SK-N-SH (cell line): ENCODE results near the gene METTL1. TPM values are rescaled to one million over a fixed set of nuclear protein-coding genes. Genes with fewer than 3 reads are reported as not detected.

Experiments
- CTCF ChIA-PET: fragments of 300-600, 350-600 bp; formaldehyde crosslinking; extraction: SDS; loops from one replicate; lab custom pipeline; 2021; lab: Yijun Ruan, JAX
- POLR2A ChIA-PET: fragments of 350-600 bp; sonication (Branson Sonifier 250); formaldehyde crosslinking; extraction: SDS; loops from one replicate; lab custom pipeline; 2020; ENCODE audit warnings: antibody characterized with exemption, inconsistent platforms; lab: Yijun Ruan, JAX
- DNase-seq: peaks from one replicate; pipeline ENCODE4 v3.0.0; 2012
- H2AFZ ChIP-seq: fragments of 200-600 bp; sonication (generic); 2 replicates; pipeline ENCODE4 v1.8.1; 2016; ENCODE audit warnings: antibody characterized with exemption, mild to moderate bottlenecking, low read depth
- H3F3A ChIP-seq: fragments of 200-600 bp; sonication (generic); replicated peaks from 2 replicates; pipeline ENCODE3; 2016; ENCODE audit warnings: antibody characterized with exemption, mild to moderate bottlenecking; ENCODE audit not compliant: insufficient read depth
- H3K27ac ChIP-seq, 2 experiments: fragments of 200-500 bp in 1 of 2; fragments of 200-600 bp in 1 of 2; sonication (Bioruptor generic) in 1 of 2; sonication (generic), shearing (Covaris generic) in 1 of 2; 2 replicates each; pipeline versions ENCODE4 v1.5.1 to v1.6.1; 2014 to 2016; ENCODE audit warnings: low read depth in 2 of 2, inconsistent platforms in 1 of 2, low read length in 1 of 2, mild to moderate bottlenecking in 1 of 2, mixed read lengths in 1 of 2
- H3K27me3 ChIP-seq: fragments of 200-600 bp; sonication (generic), shearing (Covaris generic); 2 replicates; pipeline ENCODE4 v1.6.1; 2016; ENCODE audit warnings: mixed run types; ENCODE audit not compliant: insufficient read depth
- H3K36me3 ChIP-seq, 2 experiments: fragments of 200-500 bp in 1 of 2; fragments of 200-600 bp in 1 of 2; sonication (Bioruptor generic) in 1 of 2; sonication (generic) in 1 of 2; replicated peaks in 1 of 2; 2 replicates each; pipeline versions ENCODE3 to v1.5.1; 2014 to 2016; ENCODE audit warnings: low read length in 1 of 2, mild to moderate bottlenecking in 1 of 2; ENCODE audit not compliant: insufficient read depth in 2 of 2, control insufficient read depth in 1 of 2
- H3K4me1 ChIP-seq, 2 experiments: fragments of 200-500 bp in 1 of 2; fragments of 200-600 bp in 1 of 2; sonication (Bioruptor generic) in 1 of 2; sonication (generic), shearing (Covaris generic) in 1 of 2; 2 replicates each; pipeline versions ENCODE4 v1.5.1 to v1.6.1; 2014 to 2016; ENCODE audit warnings: low read depth in 1 of 2, low read length in 1 of 2, mixed run types in 1 of 2; ENCODE audit not compliant: insufficient read depth in 2 of 2, control insufficient read depth in 1 of 2
- H3K4me2 ChIP-seq: fragments of 200-600 bp; sonication (generic), shearing (Covaris generic); 2 replicates; pipeline ENCODE4 v1.6.1; 2017; ENCODE audit warnings: mixed run types
- H3K4me3 ChIP-seq, 2 experiments: fragments of 200-500 bp in 1 of 2; fragments of 200-600 bp in 1 of 2; sonication (Bioruptor generic) in 1 of 2; sonication (generic), shearing (Covaris generic) in 1 of 2; 2 replicates each; pipeline versions ENCODE4 v1.5.1 to v1.8.1; 2014 to 2016; ENCODE audit warnings: low read depth in 2 of 2, inconsistent platforms in 1 of 2, low read length in 1 of 2, mild to moderate bottlenecking in 1 of 2, mixed read lengths in 1 of 2, moderate library complexity in 1 of 2
- H3K79me2 ChIP-seq: fragments of 200-600 bp; sonication (generic); 2 replicates; pipeline ENCODE4 v1.8.1; 2017; ENCODE audit warnings: mild to moderate bottlenecking; ENCODE audit not compliant: insufficient read depth
- H3K9ac ChIP-seq: fragments of 200-600 bp; sonication (generic); 2 replicates; pipeline ENCODE4 v1.6.1; 2017; ENCODE audit warnings: mixed run types
- H3K9me2 ChIP-seq: fragments of 200-600 bp; sonication (generic); 2 replicates; pipeline ENCODE4 v1.6.1; 2017; ENCODE audit warnings: mixed run types
- H3K9me3 ChIP-seq: fragments of 200-600 bp; sonication (generic); 2 replicates; pipeline ENCODE4 v1.6.1; 2017; ENCODE audit warnings: mixed run types, mild to moderate bottlenecking, moderate library complexity
- H4K20me1 ChIP-seq: fragments of 200-600 bp; sonication (generic); 2 replicates; pipeline ENCODE4 v1.6.1; 2017; ENCODE audit warnings: mild to moderate bottlenecking, mixed run types; ENCODE audit not compliant: insufficient read depth
- CHD2 ChIP-seq: fragments of 150-350 bp; IDR thresholded peaks from 2 replicates; pipeline ENCODE4 v1.6.1; 2018; ENCODE audit warnings: low read length; ENCODE audit not compliant: partially characterized antibody
- CTCF ChIP-seq: fragments of 200-600 bp; sonication (generic); IDR thresholded peaks from 2 replicates; pipeline ENCODE4 v1.6.1; 2017; ENCODE audit warnings: antibody characterized with exemption, mild to moderate bottlenecking, moderate library complexity
- FOSL2 ChIP-seq: IDR thresholded peaks from 2 replicates; pipeline ENCODE4 v1.4.0; 2012; ENCODE audit warnings: low read depth, mild to moderate bottlenecking, moderate library complexity, borderline replicate concordance
- IRF3 ChIP-seq: fragments of 150-350 bp; IDR thresholded peaks from 2 replicates; pipeline ENCODE4 v1.6.1; 2016; ENCODE audit warnings: mild to moderate bottlenecking, low read depth, low read length
- MAX ChIP-seq: IDR thresholded peaks from 2 replicates; pipeline ENCODE4 v1.4.0; 2012; ENCODE audit warnings: low read depth
- NRF1 ChIP-seq: IDR thresholded peaks from 2 replicates; pipeline ENCODE4 v1.6.1; 2012; ENCODE audit warnings: low read depth, mild to moderate bottlenecking, low read length
- REST ChIP-seq: IDR thresholded peaks from 2 replicates; pipeline ENCODE4 v1.6.1; 2012; ENCODE audit warnings: mild to moderate bottlenecking, low read depth, low read length, moderate library complexity
- TEAD4 ChIP-seq: IDR thresholded peaks from 2 replicates; pipeline ENCODE4 v1.4.0; 2012; ENCODE audit warnings: mild to moderate bottlenecking, borderline replicate concordance; ENCODE audit not compliant: insufficient read depth
- WGBS: methylation state at CpG from one replicate; pipeline ENCODE4 v1.1.6; 2017; ENCODE audit warnings: low lambda C conversion rate; 5-methylcytosine and 5-hydroxymethylcytosine counted together
- polyA plus RNA-seq, 3 experiments: library from polyadenylated mRNA; depleted of rRNA; stranded (reverse); fragments of >200 nt; gene quantifications; 2 replicates each; pipeline ENCODE4 v1.2.3, GENCODE V29; 2012
- TF ChIP-seq, protein P1 (sequence below): IDR thresholded peaks from 2 replicates; pipeline ENCODE4 v1.4.0; 2012; ENCODE audit warnings: low read depth, borderline replicate concordance

The METTL1 gene
- polyA plus RNA-seq, 1 of the 3 experiments (the other 2 are of a cell fraction), result 28.0 TPM

GRCh38 chr12:57739914-57740538, 31.9 kb downstream of the METTL1 start:
- Histone ChIP-seq H3K4me2 (no peak overlapping the region), H3F3A (peaks cover 17% of the 10 kb centered on the region), H3K79me2 (no peaks in the 10 kb centered on the region), H2AFZ (no peak overlapping the region), H3K36me3 (no peaks in the 10 kb centered on the region), H3K9me2 (no peaks in the 10 kb centered on the region)
- no peak for DNase-seq
- POLR2A ChIA-PET, result no interaction called here
- 76% methylated on average over 7 of the region's 10 CpGs for WGBS
- TF ChIP-seq FOSL2, result no peak
- no peak for TF ChIP-seq MAX
- no peak for TF ChIP-seq REST
- TF ChIP-seq TEAD4, result no peak
- no peak for TF ChIP-seq CHD2
- TF ChIP-seq, protein P1, sequence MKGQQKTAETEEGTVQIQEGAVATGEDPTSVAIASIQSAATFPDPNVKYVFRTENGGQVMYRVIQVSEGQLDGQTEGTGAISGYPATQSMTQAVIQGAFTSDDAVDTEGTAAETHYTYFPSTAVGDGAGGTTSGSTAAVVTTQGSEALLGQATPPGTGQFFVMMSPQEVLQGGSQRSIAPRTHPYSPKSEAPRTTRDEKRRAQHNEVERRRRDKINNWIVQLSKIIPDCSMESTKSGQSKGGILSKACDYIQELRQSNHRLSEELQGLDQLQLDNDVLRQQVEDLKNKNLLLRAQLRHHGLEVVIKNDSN, result no peak
- no peak for TF ChIP-seq CTCF
- TF ChIP-seq IRF3, result no peak
- TF ChIP-seq NRF1, result no peak
- TF ChIP-seq, all 33 proteins: peak for 0
- Histone ChIP-seq H3K9ac (no peak overlapping the region), H3K27ac (no peak overlapping the region), H3K4me3 (no peak overlapping the region), H3K4me1 (peaks cover 0 to 35% of the 10 kb centered on the region in 2 experiments; a peak in 2 of 4 replicates), H4K20me1 (no peaks in the 10 kb centered on the region), H3K27me3 (no peaks in the 10 kb centered on the region), H3K9me3 (no peaks in the 10 kb centered on the region)
- CTCF ChIA-PET, result interaction anchor here (0.7 to 7.1 kb wide), 6 partner anchors 8 to 157 kb away, joined by 3 to 133 read pairs (median 5); partner anchors contain the start of gene B4GALNT1
